H9 (cell line): ENCODE data around the gene MAPKAP1. TPM values are rescaled to one million over a fixed set of nuclear protein-coding genes. Genes with fewer than 3 reads are reported as not detected.

Experiments
- DNase-seq: peaks from one replicate; pipeline ENCODE4 v3.0.0-alpha.2; 2017
- H2AFZ ChIP-seq: one replicate; pipeline ENCODE4 v1.6.1; 2013; ENCODE audit warnings: mild to moderate bottlenecking, low read length, control low read depth, moderate library complexity
- H2AK5ac ChIP-seq: 2 replicates; pipeline ENCODE4 v1.6.1; 2013; ENCODE audit warnings: low read length, control low read depth, mixed read lengths; ENCODE audit not compliant: insufficient read length
- H2BK120ac ChIP-seq: one replicate; pipeline ENCODE4 v1.6.1; 2013; ENCODE audit warnings: low read depth, mild to moderate bottlenecking, low read length, control low read depth, inconsistent platforms; ENCODE audit not compliant: poor library complexity, severe bottlenecking
- H2BK12ac ChIP-seq: 2 replicates; pipeline ENCODE4 v1.6.1; 2013; ENCODE audit warnings: low read length, control low read depth, mixed read lengths, low read depth; ENCODE audit not compliant: insufficient read length
- H2BK15ac ChIP-seq: 2 replicates; pipeline ENCODE4 v1.6.1; 2013; ENCODE audit warnings: low read depth, low read length, control low read depth
- H2BK20ac ChIP-seq: one replicate; pipeline ENCODE4 v1.6.1; 2013; ENCODE audit warnings: low read depth, mild to moderate bottlenecking, low read length, control low read depth, inconsistent platforms; ENCODE audit not compliant: poor library complexity, severe bottlenecking
- H2BK5ac ChIP-seq: 2 replicates; pipeline ENCODE4 v1.6.1; 2013; ENCODE audit warnings: low read length, control low read depth, mixed read lengths; ENCODE audit not compliant: insufficient read length
- H3K14ac ChIP-seq: 2 replicates; pipeline ENCODE4 v1.6.1; 2013; ENCODE audit warnings: low read length, control low read depth; ENCODE audit not compliant: insufficient read depth
- H3K18ac ChIP-seq: 2 replicates; pipeline ENCODE4 v1.6.1; 2013; ENCODE audit warnings: low read depth, mild to moderate bottlenecking, mixed read lengths, low read length, control low read depth; ENCODE audit not compliant: insufficient read length
- H3K23ac ChIP-seq: 2 replicates; pipeline ENCODE4 v1.6.1; 2013; ENCODE audit warnings: low read length, control low read depth, mixed read lengths, low read depth; ENCODE audit not compliant: insufficient read length
- H3K23me2 ChIP-seq: 2 replicates; pipeline ENCODE4 v1.6.1; 2013; ENCODE audit warnings: low read depth, mild to moderate bottlenecking, mixed read lengths, low read length, control low read depth; ENCODE audit not compliant: insufficient read length, poor library complexity, severe bottlenecking
- H3K27ac ChIP-seq: 2 replicates; pipeline ENCODE4 v1.5.1; 2013; ENCODE audit warnings: low read length, control low read depth, mixed read lengths, low read depth; ENCODE audit not compliant: insufficient read length
- H3K27me3 ChIP-seq: 2 replicates; pipeline ENCODE4 v1.6.1; 2013; ENCODE audit warnings: low read length, control low read depth, inconsistent platforms; ENCODE audit not compliant: insufficient read depth
- H3K4ac ChIP-seq: 2 replicates; pipeline ENCODE4 v1.6.1; 2013; ENCODE audit warnings: low read depth, mild to moderate bottlenecking, control low read depth, inconsistent platforms, low read length, moderate library complexity
- H3K4me1 ChIP-seq: 2 replicates; pipeline ENCODE4 v1.6.1; 2013; ENCODE audit warnings: low read length, control low read depth, inconsistent platforms; ENCODE audit not compliant: insufficient read depth
- H3K4me2 ChIP-seq: 2 replicates; pipeline ENCODE4 v1.6.1; 2013; ENCODE audit warnings: low read length, control low read depth, mixed read lengths; ENCODE audit not compliant: insufficient read length, insufficient read depth
- H3K56ac ChIP-seq: 2 replicates; pipeline ENCODE4 v1.6.1; 2013; ENCODE audit warnings: low read depth, mild to moderate bottlenecking, mixed read lengths, low read length, control low read depth; ENCODE audit not compliant: insufficient read length
- H3K79me1 ChIP-seq: 2 replicates; pipeline ENCODE4 v1.6.1; 2013; ENCODE audit warnings: low read depth, mild to moderate bottlenecking, moderate library complexity, low read length, control low read depth, inconsistent platforms; ENCODE audit not compliant: insufficient read depth, poor library complexity, severe bottlenecking
- H3K79me2 ChIP-seq: 2 replicates; pipeline ENCODE4 v1.6.1; 2013; ENCODE audit warnings: low read length, control low read depth, inconsistent platforms; ENCODE audit not compliant: insufficient read depth
- H3K9ac ChIP-seq: 2 replicates; pipeline ENCODE4 v1.6.1; 2013; ENCODE audit warnings: low read length, control low read depth, mixed read lengths; ENCODE audit not compliant: insufficient read length; ENCODE audit errors: extremely low read depth
- H3K9me3 ChIP-seq: one replicate; pipeline ENCODE4 v1.6.1; 2013; ENCODE audit warnings: low read depth, low read length, inconsistent platforms; ENCODE audit not compliant: control insufficient read depth
- H3T11ph ChIP-seq: one replicate; pipeline ENCODE4 v1.6.1; 2013; ENCODE audit warnings: mild to moderate bottlenecking, low read length, control low read depth, inconsistent platforms
- H4K20me1 ChIP-seq: one replicate; pipeline ENCODE4 v1.6.1; 2013; ENCODE audit not compliant: control insufficient read depth, insufficient read length, insufficient read depth
- H4K5ac ChIP-seq: 2 replicates; pipeline ENCODE4 v1.6.1; 2013; ENCODE audit warnings: low read depth, mild to moderate bottlenecking, mixed read lengths, low read length, control low read depth; ENCODE audit not compliant: insufficient read length
- H4K8ac ChIP-seq: replicated peaks from 2 replicates; pipeline ENCODE4 v1.6.1; 2013; ENCODE audit warnings: low read length, control low read depth, mixed read lengths, low read depth; ENCODE audit not compliant: insufficient read length
- H4K91ac ChIP-seq: 2 replicates; pipeline ENCODE4 v1.6.1; 2013; ENCODE audit warnings: low read depth, mild to moderate bottlenecking, moderate library complexity, mixed read lengths, low read length, control low read depth; ENCODE audit not compliant: insufficient read length
- H3K27ac Mint-ChIP-seq, 3 experiments: 2 replicates in 2 of 3; 3 replicates in 1 of 3; pipeline ENCODE4 v1.8.0; 2020 to 2021; ENCODE audit warnings: mixed read lengths in 3 of 3, mild to moderate bottlenecking in 1 of 3, moderate library complexity in 1 of 3
- H3K27me3 Mint-ChIP-seq: 2 replicates; pipeline ENCODE4 v1.8.0; 2021; ENCODE audit warnings: low read depth, mild to moderate bottlenecking, moderate library complexity, mixed read lengths
- H3K36me3 Mint-ChIP-seq, 3 experiments: 2 replicates in 2 of 3; 3 replicates in 1 of 3; pipeline ENCODE4 v1.8.0; 2020 to 2021; ENCODE audit warnings: low read depth in 3 of 3, mixed read lengths in 3 of 3; ENCODE audit not compliant: insufficient read depth in 1 of 3
- H3K4me1 Mint-ChIP-seq, 2 experiments: 2 replicates each; pipeline ENCODE4 v1.8.0; 2020; ENCODE audit warnings: mixed read lengths in 2 of 2
- H3K4me3 Mint-ChIP-seq, 2 experiments: 2 replicates in 1 of 2; 3 replicates in 1 of 2; pipeline ENCODE4 v1.8.0; 2020 to 2021; ENCODE audit warnings: mild to moderate bottlenecking in 2 of 2, mixed read lengths in 2 of 2, moderate library complexity in 1 of 2
- H3K9me3 Mint-ChIP-seq, 2 experiments: 2 replicates in 1 of 2; 3 replicates in 1 of 2; pipeline ENCODE4 v1.8.0; 2020; ENCODE audit warnings: mild to moderate bottlenecking in 2 of 2, mixed read lengths in 2 of 2, moderate library complexity in 1 of 2
- WGBS: extraction: QIAGEN DNeasy Blood & Tissue Kit; methylation state at CpG from one replicate; pipeline ENCODE4 v1.1.7; 2013; ENCODE audit warnings: missing lambda C conversion rate, low lambda C conversion rate, mixed read lengths; ENCODE audit not compliant: insufficient read length; ENCODE audit errors: extremely low coverage; 5-methylcytosine and 5-hydroxymethylcytosine counted together
- total RNA-seq: library from RNA; stranded (reverse); gene quantifications from 2 replicates; pipeline ENCODE4 v1.2.1, GENCODE V29; 2021
- TF ChIP-seq, protein P1 (sequence below): fragments of 200-600 bp; sonication (generic); conservative IDR thresholded peaks from 3 replicates; pipeline ENCODE4 v1.8.0; 2021; ENCODE audit warnings: antibody characterized with exemption, mild to moderate bottlenecking

Gene MAPKAP1
- total RNA-seq, 1 experiment from 2014 or later = 97.0 TPM

DNA sequence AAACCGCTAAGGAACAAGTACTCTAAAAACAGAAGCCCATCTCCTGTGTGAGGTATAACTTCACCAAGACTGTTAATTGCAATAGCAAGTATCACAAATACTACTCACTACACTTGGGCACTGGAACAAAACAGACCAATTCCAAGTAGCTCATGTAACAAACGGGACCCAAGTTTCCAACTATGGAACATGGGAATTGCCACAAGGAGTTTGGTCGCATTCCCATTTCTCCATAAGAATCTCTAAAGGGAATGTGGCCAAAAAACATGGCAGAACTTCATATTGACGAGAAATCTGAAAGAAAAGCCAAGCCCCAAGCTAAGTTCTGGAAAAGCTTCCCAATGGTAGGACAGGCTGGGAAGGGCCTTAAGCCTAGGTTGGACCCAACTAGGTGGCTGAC is 162.5 kb downstream of the MAPKAP1 start:
- Histone ChIP-seq H3K4ac (no peak overlapping the region), H2AK5ac (no peak overlapping the region), H2BK5ac (no peak overlapping the region), H3K23me2 (no peaks in the 10 kb centered on the region), H3K4me2 (no peak overlapping the region), H3K27me3 (no peaks in the 10 kb centered on the region), H3K14ac (no peak overlapping the region), H3K56ac (no peak overlapping the region), H4K20me1 (no peaks in the 10 kb centered on the region), H3K18ac (no peak overlapping the region), H2BK120ac (no peak overlapping the region), H3K27ac (no peak overlapping the region), H3K23ac (no peak overlapping the region), H4K8ac (no peak overlapping the region), H3K9me3 (no peaks in the 10 kb centered on the region), H3K79me1 (no peaks in the 10 kb centered on the region), H3K4me1 (no peaks in the 10 kb centered on the region), H2BK20ac (no peak overlapping the region), H3T11ph (no peak overlapping the region), H2BK12ac (no peak overlapping the region), H2BK15ac (no peak overlapping the region), H3K9ac (no peak overlapping the region), H3K79me2 (no peaks in the 10 kb centered on the region), H4K5ac (no peak overlapping the region), H4K91ac (no peak overlapping the region), H2AFZ (no peak overlapping the region)
- Mint-ChIP-seq H3K4me3 (no peak overlapping the region), H3K36me3 (no peaks in the 10 kb centered on the region; a peak in 2 of 7 replicates), H3K27me3 (no peaks in the 10 kb centered on the region), H3K4me1 (peaks cover 17 to 22% of the 10 kb centered on the region in 2 experiments), H3K27ac (no peak overlapping the region), H3K9me3 (no peaks in the 10 kb centered on the region)
- WGBS = no CpG with 5 or more reads among the region's 4 CpGs
- no peak for DNase-seq
- TF ChIP-seq, protein P1, sequence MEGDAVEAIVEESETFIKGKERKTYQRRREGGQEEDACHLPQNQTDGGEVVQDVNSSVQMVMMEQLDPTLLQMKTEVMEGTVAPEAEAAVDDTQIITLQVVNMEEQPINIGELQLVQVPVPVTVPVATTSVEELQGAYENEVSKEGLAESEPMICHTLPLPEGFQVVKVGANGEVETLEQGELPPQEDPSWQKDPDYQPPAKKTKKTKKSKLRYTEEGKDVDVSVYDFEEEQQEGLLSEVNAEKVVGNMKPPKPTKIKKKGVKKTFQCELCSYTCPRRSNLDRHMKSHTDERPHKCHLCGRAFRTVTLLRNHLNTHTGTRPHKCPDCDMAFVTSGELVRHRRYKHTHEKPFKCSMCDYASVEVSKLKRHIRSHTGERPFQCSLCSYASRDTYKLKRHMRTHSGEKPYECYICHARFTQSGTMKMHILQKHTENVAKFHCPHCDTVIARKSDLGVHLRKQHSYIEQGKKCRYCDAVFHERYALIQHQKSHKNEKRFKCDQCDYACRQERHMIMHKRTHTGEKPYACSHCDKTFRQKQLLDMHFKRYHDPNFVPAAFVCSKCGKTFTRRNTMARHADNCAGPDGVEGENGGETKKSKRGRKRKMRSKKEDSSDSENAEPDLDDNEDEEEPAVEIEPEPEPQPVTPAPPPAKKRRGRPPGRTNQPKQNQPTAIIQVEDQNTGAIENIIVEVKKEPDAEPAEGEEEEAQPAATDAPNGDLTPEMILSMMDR = no peak
